H1 (cell line): ENCODE measurements around the gene SH3RF3. TPM values are rescaled to one million over a fixed set of nuclear protein-coding genes. Genes with fewer than 3 reads are reported as not detected.

Experiments used
- CTCF ChIA-PET: fragments of 300-600 bp; sonication (Branson Sonifier 250); formaldehyde crosslinking; loops from one replicate; lab custom pipeline; 2021; ENCODE audit not compliant: partially characterized antibody; lab: Charles Lee
- POLR2A ChIA-PET: fragments of 300-600 bp; sonication (Branson Sonifier 250); formaldehyde crosslinking; loops from one replicate; lab custom pipeline; 2021; ENCODE audit warnings: inconsistent platforms; ENCODE audit not compliant: partially characterized antibody; lab: Charles Lee
- DNase-seq, 2 experiments: peaks; one replicate each; pipeline versions ENCODE4 v3.0.0 to v3.0.0-alpha.2; 2010 to 2022; ENCODE audit warnings: low spot score in 2 of 2, low read depth in 1 of 2, mixed read lengths in 1 of 2
- FAIRE-seq: peaks from 2 replicates; lab custom pipeline; 2011; peaks lifted over from hg19 to GRCh38; lab: Jason Lieb, UNC
- H2AFZ ChIP-seq: 2 replicates; pipeline ENCODE4 v1.8.1; 2012; ENCODE audit warnings: low read length, inconsistent platforms
- H2AK5ac ChIP-seq: 2 replicates; pipeline ENCODE4 v1.6.1; 2013; ENCODE audit warnings: low read depth, low read length
- H2BK120ac ChIP-seq: replicated peaks from 2 replicates; pipeline ENCODE3; 2013; ENCODE audit warnings: low read depth, low read length, inconsistent platforms
- H2BK12ac ChIP-seq: 2 replicates; pipeline ENCODE4 v1.6.1; 2013; ENCODE audit warnings: low read depth, low read length
- H2BK15ac ChIP-seq: 2 replicates; pipeline ENCODE4 v1.6.1; 2013; ENCODE audit warnings: low read length
- H2BK20ac ChIP-seq: 2 replicates; pipeline ENCODE4 v1.6.1; 2013; ENCODE audit warnings: low read length
- H2BK5ac ChIP-seq: 2 replicates; pipeline ENCODE4 v1.6.1; 2013; ENCODE audit warnings: low read depth, low read length
- H3K14ac ChIP-seq: 2 replicates; pipeline ENCODE4 v1.6.1; 2013; ENCODE audit warnings: inconsistent platforms; ENCODE audit not compliant: insufficient read length
- H3K18ac ChIP-seq: 2 replicates; pipeline ENCODE4 v1.6.1; 2013; ENCODE audit warnings: low read length; ENCODE audit errors: extremely low read depth
- H3K23ac ChIP-seq: 2 replicates; pipeline ENCODE4 v1.6.1; 2013; ENCODE audit warnings: inconsistent platforms; ENCODE audit not compliant: insufficient read length
- H3K23me2 ChIP-seq: 2 replicates; pipeline ENCODE4 v1.6.1; 2013; ENCODE audit warnings: low read depth, low read length
- H3K27ac ChIP-seq: 2 replicates; pipeline ENCODE4 v1.6.1; 2011; ENCODE audit warnings: low read depth, low read length, inconsistent platforms
- H3K27me3 ChIP-seq, 4 experiments: replicated peaks in 1 of 4; 1 replicate in 1 of 4; 2 replicates in 3 of 4; pipeline versions ENCODE4 v1.6.1 to v1.8.1; 2011 to 2013; ENCODE audit warnings: low read length in 3 of 4, mild to moderate bottlenecking in 3 of 4, inconsistent platforms in 2 of 4, mixed read lengths in 2 of 4, moderate library complexity in 1 of 4; ENCODE audit not compliant: control insufficient read depth in 3 of 4, insufficient read depth in 3 of 4; ENCODE audit errors: extremely low read depth in 1 of 4
- H3K36me3 ChIP-seq, 4 experiments: 2 replicates each; pipeline versions ENCODE4 v1.6.1 to v1.8.1; 2011 to 2013; ENCODE audit warnings: mild to moderate bottlenecking in 4 of 4, low read length in 3 of 4, moderate library complexity in 2 of 4, control low read depth in 1 of 4, inconsistent platforms in 1 of 4; ENCODE audit not compliant: insufficient read depth in 4 of 4, control insufficient read depth in 2 of 4
- H3K4ac ChIP-seq: replicated peaks from 2 replicates; pipeline ENCODE3; 2013; ENCODE audit warnings: low read length, low read depth, mixed read lengths, inconsistent platforms; ENCODE audit not compliant: insufficient read length
- H3K4me1 ChIP-seq, 4 experiments: replicated peaks in 1 of 4; 1 replicate in 1 of 4; 2 replicates in 3 of 4; pipeline versions ENCODE4 v1.6.1 to v1.8.1; 2011 to 2013; ENCODE audit warnings: low read length in 3 of 4, inconsistent platforms in 2 of 4, mixed read lengths in 1 of 4; ENCODE audit not compliant: insufficient read depth in 4 of 4, control insufficient read depth in 3 of 4
- H3K4me2 ChIP-seq, 2 experiments: 2 replicates each; pipeline versions ENCODE4 v1.6.1 to v1.8.1; 2011 to 2013; ENCODE audit warnings: low read depth in 2 of 2, low read length in 2 of 2, control low read depth in 1 of 2, inconsistent platforms in 1 of 2, mild to moderate bottlenecking in 1 of 2; ENCODE audit not compliant: insufficient read depth in 1 of 2
- H3K4me3 ChIP-seq, 4 experiments: fragments of 200-600, 300-600 bp in 1 of 4; sonication (generic), shearing (Covaris generic), sonication (Bioruptor Twin) in 1 of 4; 2 replicates each; pipeline versions ENCODE4 v1.5.1 to v1.8.1; 2011 to 2016; ENCODE audit warnings: low read length in 4 of 4, low read depth in 3 of 4, control low read depth in 2 of 4, inconsistent platforms in 2 of 4, mild to moderate bottlenecking in 2 of 4, mixed read lengths in 1 of 4, moderate library complexity in 1 of 4; ENCODE audit not compliant: insufficient read depth in 2 of 4; ENCODE audit errors: extremely low read depth in 1 of 4
- H3K56ac ChIP-seq: replicated peaks from 2 replicates; pipeline ENCODE3; 2013; ENCODE audit warnings: low read depth, mild to moderate bottlenecking, mixed read lengths, low read length, inconsistent platforms; ENCODE audit not compliant: insufficient read length
- H3K79me1 ChIP-seq: 2 replicates; pipeline ENCODE4 v1.6.1; 2013; ENCODE audit warnings: low read depth, low read length, control low read depth
- H3K79me2 ChIP-seq, 2 experiments: 2 replicates each; pipeline versions ENCODE4 v1.6.1 to v1.8.1; 2012 to 2013; ENCODE audit warnings: low read length in 2 of 2, mild to moderate bottlenecking in 2 of 2, inconsistent platforms in 1 of 2; ENCODE audit not compliant: insufficient read depth in 2 of 2, control insufficient read depth in 1 of 2
- H3K9ac ChIP-seq, 4 experiments: replicated peaks in 1 of 4; 1 replicate in 1 of 4; 2 replicates in 3 of 4; pipeline versions ENCODE4 v1.6.1 to v1.8.1; 2011 to 2013; ENCODE audit warnings: low read depth in 3 of 4, low read length in 3 of 4, control low read depth in 2 of 4, mild to moderate bottlenecking in 2 of 4, moderate library complexity in 2 of 4, inconsistent platforms in 1 of 4; ENCODE audit errors: extremely low read depth in 1 of 4
- H3K9me3 ChIP-seq, 2 experiments: 2 replicates each; pipeline versions ENCODE4 v1.6.1 to v1.8.1; 2012 to 2013; ENCODE audit warnings: mild to moderate bottlenecking in 2 of 2, moderate library complexity in 2 of 2, control low read depth in 1 of 2, inconsistent platforms in 1 of 2, low read depth in 1 of 2, low read length in 1 of 2, mixed read lengths in 1 of 2; ENCODE audit not compliant: insufficient read depth in 2 of 2
- H4K20me1 ChIP-seq, 2 experiments: replicated peaks in 1 of 2; 2 replicates each; pipeline versions ENCODE3 to v1.8.1; 2011 to 2013; ENCODE audit warnings: inconsistent platforms in 2 of 2, low read length in 2 of 2, mild to moderate bottlenecking in 1 of 2; ENCODE audit not compliant: insufficient read depth in 2 of 2, control insufficient read depth in 1 of 2
- H4K5ac ChIP-seq: 2 replicates; pipeline ENCODE4 v1.6.1; 2013; ENCODE audit warnings: low read length, low read depth, mixed read lengths, inconsistent platforms; ENCODE audit not compliant: insufficient read length
- H4K8ac ChIP-seq: 2 replicates; pipeline ENCODE4 v1.8.0; 2013; ENCODE audit warnings: mild to moderate bottlenecking, moderate library complexity, low read length, inconsistent platforms; ENCODE audit not compliant: insufficient read depth; ENCODE audit errors: extremely low read depth
- H4K91ac ChIP-seq: replicated peaks from 2 replicates; pipeline ENCODE3; 2013; ENCODE audit warnings: low read length, mixed read lengths, inconsistent platforms; ENCODE audit not compliant: insufficient read length
- ASH2L ChIP-seq: fragments of 200-600, 300-600 bp; sonication (generic); IDR thresholded peaks from one replicate; pipeline ENCODE4 v1.7.1; 2017; ENCODE audit warnings: low read length
- CBX5 ChIP-seq: fragments of 300-800, 300-1000 bp; sonication (generic); IDR thresholded peaks from 2 replicates; pipeline ENCODE4 v1.7.1; 2016; ENCODE audit warnings: antibody characterized with exemption, low read length, low read depth
- CHD1 ChIP-seq: IDR thresholded peaks from 2 replicates; pipeline ENCODE4 v1.6.1; 2012; ENCODE audit warnings: low read depth, low read length, improper control_type of control experiment
- CREB1 ChIP-seq: IDR thresholded peaks from 2 replicates; pipeline ENCODE4 v1.6.1; 2012; ENCODE audit warnings: inconsistent platforms
- CTCF ChIP-seq, 3 experiments: IDR thresholded peaks; 1 replicate in 2 of 3; 2 replicates in 1 of 3; pipeline versions ENCODE4 v1.5.1 to v1.6.1; 2011; ENCODE audit warnings: low read length in 3 of 3, mild to moderate bottlenecking in 3 of 3, inconsistent platforms in 2 of 3, low read depth in 1 of 3, moderate library complexity in 1 of 3; ENCODE audit not compliant: insufficient read depth in 1 of 3; ENCODE audit errors: control extremely low read depth in 1 of 3
- GABPA ChIP-seq: IDR thresholded peaks from 2 replicates; pipeline ENCODE4 v1.6.1; 2011; ENCODE audit warnings: mild to moderate bottlenecking, low read length, moderate library complexity, borderline replicate concordance; ENCODE audit not compliant: insufficient read depth
- NANOG ChIP-seq: IDR thresholded peaks from 2 replicates; pipeline ENCODE4 v1.6.1; 2011; ENCODE audit warnings: low read length, low read depth, mild to moderate bottlenecking, inconsistent platforms; ENCODE audit not compliant: insufficient read depth, poor library complexity, severe bottlenecking
- POLR2A ChIP-seq, 2 experiments: IDR thresholded peaks; 1 replicate in 1 of 2; 2 replicates in 1 of 2; pipeline ENCODE4 v1.6.1; 2011; ENCODE audit warnings: low read depth in 2 of 2, low read length in 2 of 2, mild to moderate bottlenecking in 2 of 2; ENCODE audit errors: control extremely low read depth in 1 of 2
- RNF2 ChIP-seq: fragments of 200-900, 300-1000 bp; sonication (generic); IDR thresholded peaks from 2 replicates; pipeline ENCODE4 v1.7.1; 2016; ENCODE audit warnings: borderline replicate concordance, low read depth, mild to moderate bottlenecking, antibody characterized with exemption, low read length; ENCODE audit not compliant: poor library complexity, severe bottlenecking; ENCODE audit errors: missing control alignments
- SIRT6 ChIP-seq: IDR thresholded peaks from one replicate; pipeline ENCODE4 v1.7.1; 2012; ENCODE audit warnings: low read length, inconsistent platforms
- SP1 ChIP-seq: IDR thresholded peaks from 2 replicates; pipeline ENCODE4 v1.6.1; 2011; ENCODE audit warnings: low read depth, low read length
- SRF ChIP-seq: IDR thresholded peaks from 2 replicates; pipeline ENCODE4 v1.6.1; 2011; ENCODE audit warnings: mild to moderate bottlenecking, low read depth, low read length, moderate library complexity
- TEAD4 ChIP-seq: IDR thresholded peaks from 2 replicates; pipeline ENCODE4 v1.6.1; 2012; ENCODE audit warnings: low read depth, low read length, inconsistent platforms, mixed read lengths
- WGBS, 2 experiments: shearing (Covaris generic) in 1 of 2; methylation state at CpG; one replicate each; pipeline versions ENCODE4 v1.1.6 to v1.1.7; 2013 to 2015; ENCODE audit warnings: low lambda C conversion rate in 2 of 2, mixed read lengths in 2 of 2, inconsistent platforms in 1 of 2, low coverage in 1 of 2, missing lambda C conversion rate in 1 of 2; ENCODE audit not compliant: insufficient replicate concordance in 2 of 2, insufficient coverage in 1 of 2, insufficient read length in 1 of 2; ENCODE audit errors: extremely low coverage in 1 of 2, missing lambda C conversion rate in 1 of 2; 5-methylcytosine and 5-hydroxymethylcytosine counted together
- polyA plus RNA-seq, 7 experiments: library from polyadenylated mRNA; depleted of rRNA in 3 of 7; stranded (reverse) in 5 of 7; unstranded in 2 of 7; fragments of >200 nt in 5 of 7; fragments of 200-250 nt in 2 of 7; gene quantifications; 1 replicate in 5 of 7; 2 replicates in 1 of 7; 4 replicates in 1 of 7; pipeline versions ENCODE4 v1.2.1 to v1.2.3, GENCODE V29; 2011 to 2013; ENCODE audit warnings: missing spikeins in 2 of 7, mixed read lengths in 2 of 7
- total RNA-seq: library from RNA; stranded (reverse); fragmentation: NEBNext Ultra II Directional; extraction: Animal tissue kit (Norgen Biotek cat#: 25700); gene quantifications from 2 replicates; pipeline ENCODE4 v1.2.1, GENCODE V29; 2021

Gene SH3RF3
- total and polyA plus RNA-seq, 2 of the 8 experiments (the other 6 are each of a cell fraction or from before 2014, with no cell fraction given), result 0.11 to 0.65 TPM

- Histone ChIP-seq H3K79me2 (no peaks in the 10 kb centered on the region), H2BK15ac (no peak overlapping the region), H3K27ac (no peak overlapping the region), H3K4me3 (no peak overlapping the region), H3K18ac (no peak overlapping the region), H3K4me1 (peaks cover 0 to 5% (median 0%) of the 10 kb centered on the region in 4 experiments; a peak in 1 of 7 replicates), H4K20me1 (no peaks in the 10 kb centered on the region), H3K9me3 (no peaks in the 10 kb centered on the region), H4K8ac (no peak overlapping the region), H3K23ac (no peak overlapping the region), H3K36me3 (no peaks in the 10 kb centered on the region), H2AFZ (no peak overlapping the region), H3K79me1 (no peaks in the 10 kb centered on the region), H2BK12ac (no peak overlapping the region), H2BK20ac (no peak overlapping the region), H4K5ac (no peak overlapping the region), H2BK120ac (no peak overlapping the region), H2AK5ac (no peak overlapping the region), H3K4ac (no peak overlapping the region), H3K56ac (no peak overlapping the region), H3K23me2 (no peaks in the 10 kb centered on the region), H2BK5ac (no peak overlapping the region), H3K9ac (no peak overlapping the region), H4K91ac (no peak overlapping the region), H3K4me2 (no peak overlapping the region), H3K14ac (no peak overlapping the region), H3K27me3 (no peaks in the 10 kb centered on the region)
- FAIRE-seq (no peak), DNase-seq (no peak)
- ChIA-PET CTCF (interaction anchor here (0.6 to 2.2 kb wide), 4 partner anchors 11 to 246 kb away, joined by 3 to 16 read pairs (median 3); no protein-coding TSS in a partner anchor), POLR2A (no interaction called here)
- 93% methylated on average over 13 of the region's 13 CpGs; no CpG with 5 or more reads in 1 of the 2 experiments for WGBS, 2 experiments
- no peak for TF ChIP-seq NANOG
- no peak for TF ChIP-seq GABPA
- TF ChIP-seq CREB1, result no peak
- no peak for TF ChIP-seq CTCF (IDR thresholded peaks at IDR 0.05; ENCODE audit: control extremely low read depth in 1 of 3, insufficient read depth in 1 of 3, low read depth in 1 of 3, low read length in 3 of 3)
- TF ChIP-seq RNF2, result no peak
- no peak for TF ChIP-seq TEAD4
- TF ChIP-seq CHD1, result no peak
- no peak for TF ChIP-seq CBX5
- TF ChIP-seq SIRT6, result no peak
- no peak for TF ChIP-seq SP1
- TF ChIP-seq POLR2A (IDR thresholded peaks at IDR 0.05; ENCODE audit: control extremely low read depth in 1 of 2, low read depth in 2 of 2, low read length in 2 of 2), result no peak
- no peak for TF ChIP-seq SRF
- TF ChIP-seq ASH2L, result no peak
Measured at GRCh38 chr2:109159096-109159495, 30.1 kb downstream of the SH3RF3 start.
